Measurements from ENCODE around the gene MINDY4.

DNA sequence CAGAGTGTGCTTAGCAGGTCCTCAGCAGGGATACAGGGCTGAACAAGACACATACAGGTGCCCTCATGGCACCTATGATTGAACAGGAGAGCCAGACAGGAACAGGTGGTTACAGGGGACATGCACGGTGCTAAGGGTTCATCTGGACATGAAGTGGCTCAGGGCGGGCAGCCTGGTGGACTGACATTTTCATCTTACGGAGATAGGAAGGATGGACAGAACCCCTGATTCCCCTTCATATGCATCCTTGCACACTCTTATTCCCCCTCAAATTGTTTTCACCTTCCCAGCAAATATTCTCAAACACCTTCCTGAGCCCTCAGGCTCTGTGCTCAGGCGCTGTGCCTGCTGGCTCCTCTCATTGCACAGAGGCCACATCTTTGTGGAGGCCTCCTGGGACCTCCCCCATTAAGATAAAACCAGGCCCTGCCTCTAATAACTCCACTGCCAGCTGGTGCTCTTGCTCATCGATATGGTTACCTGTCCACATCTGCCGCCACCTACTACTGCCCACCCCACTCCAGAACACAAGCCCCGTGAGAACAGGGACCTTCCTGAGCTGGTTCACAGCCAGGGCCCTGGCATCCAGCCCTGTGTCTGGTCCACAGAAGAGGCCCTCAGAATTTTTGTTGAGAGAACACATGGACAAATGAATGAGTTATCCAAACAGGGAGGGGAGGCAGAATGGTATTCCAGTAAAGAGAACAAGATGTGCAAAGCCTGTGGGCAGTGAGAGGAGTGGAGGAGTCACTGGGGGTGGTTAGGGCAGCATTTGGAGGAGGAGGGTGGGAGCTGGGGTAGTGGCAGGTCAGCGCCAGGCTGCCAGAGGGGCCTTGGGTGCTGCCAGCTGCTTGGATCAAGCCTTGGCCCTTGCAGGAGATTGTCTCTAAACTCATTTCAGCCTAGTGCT, 71.6 kb downstream of the MINDY4 start:
- TF ChIP-seq KLF9 (tag by site-specific recombination; IDR thresholded peaks at IDR 0.05; ENCODE audit: low read depth) (no peak), TRIM28 (IDR thresholded peaks at IDR 0.05; ENCODE audit: borderline replicate concordance, low read length) (no peak), ZBTB20 (tag by site-specific recombination; IDR thresholded peaks at IDR 0.05) (no peak), MEIS1 (CRISPR knock-in tag; IDR thresholded peaks at IDR 0.05; ENCODE audit: borderline replicate concordance) (no peak), ZNF404 (tag by site-specific recombination; IDR thresholded peaks at IDR 0.05) (no peak), ZNF302 (tag by site-specific recombination; IDR thresholded peaks at IDR 0.05; ENCODE audit: low read depth) (no peak), ZNF114 (tag by site-specific recombination; IDR thresholded peaks at IDR 0.05) (no peak), ZNF23 (tag by site-specific recombination; IDR thresholded peaks at IDR 0.05; ENCODE audit: borderline replicate concordance) (no peak), ZNF174 (tag by site-specific recombination; IDR thresholded peaks at IDR 0.05) (no peak), ZNF366 (tag by site-specific recombination; conservative IDR thresholded peaks at IDR 0.05) (no peak), SETDB1 (IDR thresholded peaks at IDR 0.05; ENCODE audit: insufficient read length, low read length) (no peak), HOXA7 (CRISPR knock-in tag; IDR thresholded peaks at IDR 0.05; ENCODE audit: borderline replicate concordance) (no peak)
- TF ChIP-seq, protein P1, sequence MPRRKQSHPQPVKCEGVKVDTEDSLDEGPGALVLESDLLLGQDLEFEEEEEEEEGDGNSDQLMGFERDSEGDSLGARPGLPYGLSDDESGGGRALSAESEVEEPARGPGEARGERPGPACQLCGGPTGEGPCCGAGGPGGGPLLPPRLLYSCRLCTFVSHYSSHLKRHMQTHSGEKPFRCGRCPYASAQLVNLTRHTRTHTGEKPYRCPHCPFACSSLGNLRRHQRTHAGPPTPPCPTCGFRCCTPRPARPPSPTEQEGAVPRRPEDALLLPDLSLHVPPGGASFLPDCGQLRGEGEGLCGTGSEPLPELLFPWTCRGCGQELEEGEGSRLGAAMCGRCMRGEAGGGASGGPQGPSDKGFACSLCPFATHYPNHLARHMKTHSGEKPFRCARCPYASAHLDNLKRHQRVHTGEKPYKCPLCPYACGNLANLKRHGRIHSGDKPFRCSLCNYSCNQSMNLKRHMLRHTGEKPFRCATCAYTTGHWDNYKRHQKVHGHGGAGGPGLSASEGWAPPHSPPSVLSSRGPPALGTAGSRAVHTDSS (tag by site-specific recombination; IDR thresholded peaks at IDR 0.05) = no peak
